SK-N-SH (cell line): ENCODE results near the gene MOGAT3.
"Not testable (repeated sequence)": the region's sequence is repeated elsewhere in the genome, so short reads cannot be mapped to it uniquely, and the experiment has no call there.

Source experiments
- JUND ChIP-seq: IDR thresholded peaks from 2 replicates; pipeline ENCODE4 v1.4.0; 2012
- NFIC ChIP-seq: IDR thresholded peaks from 2 replicates; pipeline ENCODE4 v1.4.0; 2012; ENCODE audit warnings: borderline replicate concordance
- YY1 ChIP-seq: IDR thresholded peaks from 2 replicates; pipeline ENCODE4 v1.4.0; 2012; ENCODE audit warnings: low read depth, mild to moderate bottlenecking
- TF ChIP-seq, protein P1 (sequence below): fragments of 200-600 bp; sonication (generic); IDR thresholded peaks from 2 replicates; pipeline ENCODE4 v1.6.1; 2017; ENCODE audit warnings: antibody characterized with exemption, mild to moderate bottlenecking, moderate library complexity

GRCh38 chr7:101199522-101199921 lies 1.3 kb downstream of the MOGAT3 start:
- TF ChIP-seq, protein P1, sequence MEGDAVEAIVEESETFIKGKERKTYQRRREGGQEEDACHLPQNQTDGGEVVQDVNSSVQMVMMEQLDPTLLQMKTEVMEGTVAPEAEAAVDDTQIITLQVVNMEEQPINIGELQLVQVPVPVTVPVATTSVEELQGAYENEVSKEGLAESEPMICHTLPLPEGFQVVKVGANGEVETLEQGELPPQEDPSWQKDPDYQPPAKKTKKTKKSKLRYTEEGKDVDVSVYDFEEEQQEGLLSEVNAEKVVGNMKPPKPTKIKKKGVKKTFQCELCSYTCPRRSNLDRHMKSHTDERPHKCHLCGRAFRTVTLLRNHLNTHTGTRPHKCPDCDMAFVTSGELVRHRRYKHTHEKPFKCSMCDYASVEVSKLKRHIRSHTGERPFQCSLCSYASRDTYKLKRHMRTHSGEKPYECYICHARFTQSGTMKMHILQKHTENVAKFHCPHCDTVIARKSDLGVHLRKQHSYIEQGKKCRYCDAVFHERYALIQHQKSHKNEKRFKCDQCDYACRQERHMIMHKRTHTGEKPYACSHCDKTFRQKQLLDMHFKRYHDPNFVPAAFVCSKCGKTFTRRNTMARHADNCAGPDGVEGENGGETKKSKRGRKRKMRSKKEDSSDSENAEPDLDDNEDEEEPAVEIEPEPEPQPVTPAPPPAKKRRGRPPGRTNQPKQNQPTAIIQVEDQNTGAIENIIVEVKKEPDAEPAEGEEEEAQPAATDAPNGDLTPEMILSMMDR = not testable (repeated sequence)
- not testable (repeated sequence) for TF ChIP-seq NFIC, JUND, YY1
